ENCODE measurements around the gene ARHGEF11. TPM values are rescaled to one million over a fixed set of nuclear protein-coding genes. Genes with fewer than 3 reads are reported as not detected.

The ARHGEF11 gene
- polyA plus RNA-seq, 1 donor (not counting 4 experiments of a cell fraction or from before 2014, with no cell fraction given), result 8.0 TPM

GRCh38 chr1:156994277-156994676 lies 51.3 kb downstream of the ARHGEF11 start:
- no peak overlapping the region for H3K27ac ChIP-seq (ENCODE audit: control insufficient read depth, insufficient read depth, low read length)
- no peak overlapping the region for H3K4me3 ChIP-seq (ENCODE audit: control insufficient read depth in 2 of 3, extremely low read depth in 1 of 3, insufficient read depth in 2 of 3, low read depth in 1 of 3, low read length in 3 of 3)
- no peaks in the 10 kb centered on the region for H3K9me3 ChIP-seq (ENCODE audit: control insufficient read depth, low read depth, low read length)
- H3K4me2 ChIP-seq (ENCODE audit: control insufficient read depth, extremely low read depth, insufficient read depth, low read depth, low read length), result peak overlapping the region; percentile 0
- H4K20me1 ChIP-seq (ENCODE audit: control insufficient read depth, extremely low read depth, insufficient read depth, low read length), result no peaks in the 10 kb centered on the region
- peaks cover 15% of the 10 kb centered on the region for H3K4me1 ChIP-seq (ENCODE audit: control insufficient read depth, extremely low read depth, insufficient read depth, low read length)
- H2AFZ ChIP-seq (ENCODE audit: control insufficient read depth, low read length), result no peak overlapping the region
- H3K79me2 ChIP-seq (ENCODE audit: control insufficient read depth, insufficient read depth, low read length), result no peaks in the 10 kb centered on the region
- H3K27me3 ChIP-seq (ENCODE audit: control insufficient read depth, extremely low read depth, insufficient read depth, low read length), result no peaks in the 10 kb centered on the region
- peak; percentile 58 for FAIRE-seq
- TF ChIP-seq CTCF (optimal IDR thresholded peaks at IDR 0.05 in 1 of 3, IDR thresholded peaks at IDR 0.05 in 1 of 3, conservative IDR thresholded peaks at IDR 0.05 in 1 of 3; ENCODE audit: extremely low read depth in 1 of 3, insufficient read depth in 2 of 3, low read length in 3 of 3), result no peak
- TF ChIP-seq EZH2 (IDR thresholded peaks at IDR 0.05; ENCODE audit: low read length), result no peak
- no peak for DNase-seq (ENCODE audit: low read depth, low spot score)
- no peak overlapping the region for H3K9ac ChIP-seq (ENCODE audit: control insufficient read depth, extremely low read depth, insufficient read depth, low read length)
- dilution Hi-C loops (cut with MboI; ENCODE audit: extremely low pct_ligation_motif_present, low sequenced_read_pairs), result no loop called here
- peaks cover 0 to 5% of the 10 kb centered on the region in 2 experiments for H3K36me3 ChIP-seq (ENCODE audit: control insufficient read depth in 2 of 2, extremely low read depth in 1 of 2, insufficient read depth in 2 of 2, low read length in 2 of 2)
- peaks cover 3% of the 10 kb centered on the region for H3K9me1 ChIP-seq (ENCODE audit: control insufficient read depth, extremely low read depth, insufficient read depth, low read length)

- Histone ChIP-seq H2AFZ (ENCODE audit: control insufficient read depth, low read length) (no peak overlapping the region), H3K9ac (ENCODE audit: control insufficient read depth, extremely low read depth, insufficient read depth, low read length) (no peak overlapping the region), H3K9me3 (ENCODE audit: control insufficient read depth, low read depth, low read length) (no peaks in the 10 kb centered on the region), H3K27me3 (ENCODE audit: control insufficient read depth, extremely low read depth, insufficient read depth, low read length) (no peaks in the 10 kb centered on the region), H4K20me1 (ENCODE audit: control insufficient read depth, extremely low read depth, insufficient read depth, low read length) (no peaks in the 10 kb centered on the region), H3K79me2 (ENCODE audit: control insufficient read depth, insufficient read depth, low read length) (no peaks in the 10 kb centered on the region), H3K27ac (ENCODE audit: control insufficient read depth, insufficient read depth, low read length) (no peak overlapping the region), H3K9me1 (ENCODE audit: control insufficient read depth, extremely low read depth, insufficient read depth, low read length) (peaks cover 3% of the 10 kb centered on the region), H3K4me3 (ENCODE audit: control insufficient read depth in 2 of 3, extremely low read depth in 1 of 3, insufficient read depth in 2 of 3, low read depth in 1 of 3, low read length in 3 of 3) (no peak overlapping the region), H3K36me3 (ENCODE audit: control insufficient read depth in 2 of 2, extremely low read depth in 1 of 2, insufficient read depth in 2 of 2, low read length in 2 of 2) (peaks cover 0 to 5% of the 10 kb centered on the region in 2 experiments), H3K4me1 (ENCODE audit: control insufficient read depth, extremely low read depth, insufficient read depth, low read length) (peaks cover 15% of the 10 kb centered on the region), H3K4me2 (ENCODE audit: control insufficient read depth, extremely low read depth, insufficient read depth, low read depth, low read length) (no peak overlapping the region)
- TF ChIP-seq EZH2 (IDR thresholded peaks at IDR 0.05; ENCODE audit: low read length) (no peak), CTCF (optimal IDR thresholded peaks at IDR 0.05 in 1 of 3, IDR thresholded peaks at IDR 0.05 in 1 of 3, conservative IDR thresholded peaks at IDR 0.05 in 1 of 3; ENCODE audit: extremely low read depth in 1 of 3, insufficient read depth in 2 of 3, low read length in 3 of 3) (no peak)
- FAIRE-seq (no peak), DNase-seq (ENCODE audit: low read depth, low spot score) (no peak)
- dilution Hi-C loops (cut with MboI; ENCODE audit: extremely low pct_ligation_motif_present, low sequenced_read_pairs), result no loop called here
Measured at GRCh38 chr1:156993426-156994147, 52.0 kb downstream of the ARHGEF11 start.
